Heart left ventricle (tissue), 13 donors: ENCODE data around the gene ARL13B.

Experiments used
- CTCF ChIP-seq, 12 donors: fragments of 200-600 bp; sonication (generic) in 4 of 12; IDR thresholded peaks; one replicate each; pipeline versions ENCODE4 v1.5.0 to v1.8.0; 2018 to 2022; ENCODE audit warnings: antibody characterized with exemption in 12 of 12, mild to moderate bottlenecking in 5 of 12
- POLR2A ChIP-seq, 2 donors: fragments of 450-650 bp; IDR thresholded peaks; one replicate each; pipeline ENCODE4 v1.6.1; 2017; ENCODE audit warnings: antibody characterized with exemption in 2 of 2, mild to moderate bottlenecking in 2 of 2, moderate library complexity in 2 of 2
- donor health status: ischemic (EF 13 %, LVEDD 7.1; RV severe dilation, severe dysfunction).
- donor health status: DM: no; HTN: yes; CAD: no.
- donor health status: DM: no; HTN: no; CAD: no.
- donor health status: ischemic (EF 25% LVEDD 6.9; RV normal size, moderate dysfunction).
- donor health status: ischemic (EF 25% LVEDD 5.7; RV mildly dilated, moderate dysfunction).
- donor health status: ischemic (EF 35%, LVEDD 5.7; RV mildly dilated, moderate dysfunction).
- donor health status: nonischemic (EF 11% LVEDD 7.7; RV severe dilation, severe dysfunction).
- donor health status: DM: yes; HTN: yes; CAD: no.
- donor health status: PGD.
- donor health status: ischemic (EF 29% LVEDD 5.4; RV normal size, mild dysfunction).
- donor health status: nonischemic (EF 23%, LVEDD 6.1; RV moderate dilation, normal function).

DNA sequence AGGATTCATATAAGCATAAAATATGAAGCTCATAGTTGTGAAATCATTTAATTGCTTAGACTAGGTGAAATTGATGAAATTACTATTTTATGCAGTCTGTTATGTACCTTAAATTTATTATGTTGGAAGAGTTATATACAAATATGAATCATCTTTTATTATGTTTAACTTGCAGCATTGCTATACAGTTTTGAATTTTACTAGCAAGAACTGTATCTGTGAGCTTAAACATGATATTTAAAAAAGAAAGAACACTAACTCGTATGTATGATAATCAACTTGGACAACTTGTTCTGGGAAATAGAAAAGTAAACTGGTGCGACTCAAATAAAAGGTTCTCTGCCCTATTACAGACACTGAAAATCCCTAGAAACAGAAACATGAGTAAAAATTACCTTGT is 46.7 kb downstream of the ARL13B start:
- no peak for TF ChIP-seq CTCF (IDR thresholded peaks at IDR 0.05)
- TF ChIP-seq POLR2A (IDR thresholded peaks at IDR 0.05), result no peak
